Stimulated activated CD4-positive, alpha-beta T cell treated with anti-CD3 and anti-CD28 coated beads, Interleukin-2, amount 100 ng/mL, for 4 hours (primary cell): ENCODE measurements around the gene SLC4A1.
A peak's percentile ranks its signal among the peaks of the same experiment; 100 is the strongest.

Experiments
- DNase-seq: peaks from one replicate; pipeline ENCODE4 v3.0.0-alpha.2; 2020; ENCODE audit warnings: low read depth

SLC4A1 gene

GRCh38 chr17:44220213-44221083, 47.5 kb downstream of the SLC4A1 start:
- no peak for DNase-seq

GRCh38 chr17:44219616-44220212, 48.2 kb downstream of the SLC4A1 start, which contains the start of gene UBTF:
TSS of gene UBTF (minus strand) at chr17:44219675. CDS start at chr17:44218229, 1,446 bp downstream.
- DNase-seq: peak; percentile 61

- peak; percentile 49 for DNase-seq
Observed at GRCh38 chr17:44219108-44219615, 48.8 kb downstream of the SLC4A1 start.

- peak; percentile 86 for DNase-seq
Observed at GRCh38 chr17:44218344-44219107, 49.4 kb downstream of the SLC4A1 start.

GRCh38 chr17:44217738-44218343, 50.1 kb downstream of the SLC4A1 start:
- DNase-seq: no peak

- no peak for DNase-seq
Observed at GRCh38 chr17:44216694-44217093, 51.2 kb downstream of the SLC4A1 start.

GRCh38 chr17:44216173-44216572, 51.8 kb downstream of the SLC4A1 start:
- DNase-seq: no peak

GRCh38 chr17:44214896-44215295, 53.0 kb downstream of the SLC4A1 start:
- no peak for DNase-seq

GRCh38 chr17:44214230-44214494, 53.8 kb downstream of the SLC4A1 start:
- DNase-seq: no peak

GRCh38 chr17:44213403-44214229, 54.3 kb downstream of the SLC4A1 start:
- DNase-seq: no peak

GRCh38 chr17:44212507-44213402, 55.2 kb downstream of the SLC4A1 start:
- DNase-seq: no peak

- no peak for DNase-seq
Observed at GRCh38 chr17:44211281-44212265, 56.4 kb downstream of the SLC4A1 start.

- DNase-seq: peak; percentile 85
Observed at GRCh38 chr17:44210342-44211192, 57.4 kb downstream of the SLC4A1 start.

GRCh38 chr17:44209786-44210341, 58.1 kb downstream of the SLC4A1 start:
- DNase-seq: no peak

- DNase-seq: no peak
Observed at GRCh38 chr17:44207743-44208142, 60.2 kb downstream of the SLC4A1 start.

- DNase-seq: no peak
Observed at GRCh38 chr17:44207319-44207718, 60.6 kb downstream of the SLC4A1 start.

- no peak for DNase-seq
Observed at GRCh38 chr17:44206825-44207155, 61.1 kb downstream of the SLC4A1 start.
